HG02759 (cell line): ENCODE data around the gene SRD5A1.

ENCODE experiments used
- ATAC-seq: cut with Tn5 transposase; IDR thresholded peaks from one replicate; pipeline ENCODE4 v1.9.1; 2021; ENCODE audit warnings: mild to moderate bottlenecking, moderate library complexity; ENCODE audit not compliant: unreplicated experiment

Gene SRD5A1

DNA sequence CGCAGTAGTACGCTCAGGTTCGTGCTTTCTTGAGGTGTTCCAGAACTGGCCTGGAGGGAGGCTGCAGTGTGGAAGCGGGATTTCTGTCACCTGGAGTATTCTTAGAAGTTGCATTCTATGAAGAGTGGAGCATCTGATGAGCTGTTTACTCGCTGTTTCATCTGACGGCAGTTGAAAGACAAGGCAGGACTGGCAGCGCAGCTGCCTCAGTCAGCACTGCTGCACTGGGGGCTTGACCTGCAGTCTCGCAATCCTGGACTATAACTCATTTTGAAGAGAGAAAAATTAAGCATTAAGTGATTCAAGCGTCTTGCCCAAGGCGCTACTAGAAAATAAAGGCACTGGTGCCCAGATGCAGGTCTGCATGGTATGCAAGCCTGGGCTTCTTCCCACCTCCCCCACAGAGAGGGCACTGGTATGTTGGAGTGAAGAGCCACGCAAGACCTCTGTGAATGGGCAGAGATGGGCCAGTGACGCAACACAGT, 90.6 kb downstream of the SRD5A1 start:
- no peak for ATAC-seq
